Keratinocyte (primary cell): ENCODE results near the gene PLA2G4D.

Experiments used
- EZH2 ChIP-seq: IDR thresholded peaks from one replicate; pipeline ENCODE4 v1.6.1; 2012; ENCODE audit warnings: inconsistent platforms, mild to moderate bottlenecking, low read length, moderate library complexity
- TF ChIP-seq, protein P1 (sequence below), 3 experiments: IDR thresholded peaks in 1 of 3; conservative IDR thresholded peaks in 1 of 3; optimal IDR thresholded peaks in 1 of 3; 2 replicates in 2 of 3; 3 replicates in 1 of 3; pipeline versions ENCODE3 to v1.5.1; 2011; ENCODE audit warnings: low read length in 3 of 3, mild to moderate bottlenecking in 3 of 3, moderate library complexity in 2 of 3, control low read depth in 1 of 3, inconsistent platforms in 1 of 3; ENCODE audit not compliant: insufficient read depth in 2 of 3; ENCODE audit errors: extremely low read depth in 1 of 3

DNA sequence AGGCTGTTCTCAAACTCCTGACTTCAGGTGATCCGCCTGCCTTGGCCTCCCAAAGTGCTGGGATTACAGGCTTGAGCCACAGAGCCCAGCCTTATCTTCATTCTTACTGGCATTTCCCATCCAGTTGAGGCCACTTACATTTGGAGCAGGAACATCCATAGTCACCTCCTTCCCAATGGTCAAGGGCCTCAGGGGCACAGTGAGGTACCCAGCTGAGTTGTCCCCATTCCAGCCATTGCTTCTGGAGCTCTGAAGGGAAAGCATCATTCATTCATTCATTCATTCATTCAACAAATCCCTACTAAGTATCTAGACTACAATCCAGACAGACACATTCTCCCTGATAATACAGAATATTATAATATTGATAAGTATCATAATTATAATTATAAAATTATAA, 12.2 kb downstream of the PLA2G4D start:
- TF ChIP-seq, protein P1, sequence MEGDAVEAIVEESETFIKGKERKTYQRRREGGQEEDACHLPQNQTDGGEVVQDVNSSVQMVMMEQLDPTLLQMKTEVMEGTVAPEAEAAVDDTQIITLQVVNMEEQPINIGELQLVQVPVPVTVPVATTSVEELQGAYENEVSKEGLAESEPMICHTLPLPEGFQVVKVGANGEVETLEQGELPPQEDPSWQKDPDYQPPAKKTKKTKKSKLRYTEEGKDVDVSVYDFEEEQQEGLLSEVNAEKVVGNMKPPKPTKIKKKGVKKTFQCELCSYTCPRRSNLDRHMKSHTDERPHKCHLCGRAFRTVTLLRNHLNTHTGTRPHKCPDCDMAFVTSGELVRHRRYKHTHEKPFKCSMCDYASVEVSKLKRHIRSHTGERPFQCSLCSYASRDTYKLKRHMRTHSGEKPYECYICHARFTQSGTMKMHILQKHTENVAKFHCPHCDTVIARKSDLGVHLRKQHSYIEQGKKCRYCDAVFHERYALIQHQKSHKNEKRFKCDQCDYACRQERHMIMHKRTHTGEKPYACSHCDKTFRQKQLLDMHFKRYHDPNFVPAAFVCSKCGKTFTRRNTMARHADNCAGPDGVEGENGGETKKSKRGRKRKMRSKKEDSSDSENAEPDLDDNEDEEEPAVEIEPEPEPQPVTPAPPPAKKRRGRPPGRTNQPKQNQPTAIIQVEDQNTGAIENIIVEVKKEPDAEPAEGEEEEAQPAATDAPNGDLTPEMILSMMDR (optimal IDR thresholded peaks at IDR 0.05 in 1 of 3, IDR thresholded peaks at IDR 0.05 in 1 of 3, conservative IDR thresholded peaks at IDR 0.05 in 1 of 3; ENCODE audit: extremely low read depth in 1 of 3, insufficient read depth in 2 of 3, low read length in 3 of 3): no peak
- no peak for TF ChIP-seq EZH2
